Motor neuron (in vitro differentiated cells): ENCODE results near the gene FKBP10. TPM values are rescaled to one million over a fixed set of nuclear protein-coding genes. Genes with fewer than 3 reads are reported as not detected.

Source experiments
- ATAC-seq, 8 experiments: fragments of 200-7000 bp; cut with Tn5 transposase; replicated peaks in 6 of 8; 2 replicates each; pipeline ENCODE4 v1.8.0; 2021; ENCODE audit warnings: mild to moderate bottlenecking in 8 of 8, moderate library complexity in 8 of 8
- H3K27ac ChIP-seq, 2 donors: fragments of 250-450 bp; sonication (Bioruptor Pico); 2 replicates each; pipeline ENCODE4 v1.9.0; 2021; ENCODE audit warnings: antibody characterized with exemption in 2 of 2, mild to moderate bottlenecking in 2 of 2, moderate library complexity in 1 of 2
- H3K4me1 ChIP-seq, 2 donors: fragments of 250-450 bp; sonication (Bioruptor Pico); replicated peaks in 1 of 2; 2 replicates each; pipeline ENCODE4 v1.6.1; 2021; ENCODE audit warnings: antibody characterized with exemption in 2 of 2, mild to moderate bottlenecking in 2 of 2, moderate library complexity in 1 of 2
- H3K4me3 ChIP-seq, 5 donors: fragments of 250-450 bp; sonication (Bioruptor Pico); 2 replicates each; pipeline ENCODE4 v1.9.0; 2021; ENCODE audit warnings: antibody characterized with exemption in 5 of 5, mild to moderate bottlenecking in 5 of 5, moderate library complexity in 4 of 5
- WGBS, 10 experiments: fragments of 450-650 bp; shearing (Covaris generic); methylation state at CpG; one replicate each; pipeline ENCODE4 v1.0.0; 2022; 5-methylcytosine and 5-hydroxymethylcytosine counted together
- in situ Hi-C, 9 experiments: fragments of 400-800 bp; cut with MboI; loops; one replicate each; pipeline ENCODE4 v1.15.0; 2021; ENCODE audit warnings: low sequenced_read_pairs in 9 of 9, low pct_unique_long_range_greater_than_20kb in 2 of 9; ENCODE audit not compliant: unreplicated experiment in 9 of 9
- total RNA-seq, 8 experiments: library from RNA; unstranded; fragments of 300-600 nt; gene quantifications; 2 replicates each; pipeline versions ENCODE4 v1.2.3 to v1.2.4, GENCODE V29; 2022

FKBP10 gene
- total RNA-seq: 100 to 1,000 TPM in 4 of 8 experiments, 10 to 100 TPM in 4; 42.7 to 330 (median 97.6) TPM

DNA sequence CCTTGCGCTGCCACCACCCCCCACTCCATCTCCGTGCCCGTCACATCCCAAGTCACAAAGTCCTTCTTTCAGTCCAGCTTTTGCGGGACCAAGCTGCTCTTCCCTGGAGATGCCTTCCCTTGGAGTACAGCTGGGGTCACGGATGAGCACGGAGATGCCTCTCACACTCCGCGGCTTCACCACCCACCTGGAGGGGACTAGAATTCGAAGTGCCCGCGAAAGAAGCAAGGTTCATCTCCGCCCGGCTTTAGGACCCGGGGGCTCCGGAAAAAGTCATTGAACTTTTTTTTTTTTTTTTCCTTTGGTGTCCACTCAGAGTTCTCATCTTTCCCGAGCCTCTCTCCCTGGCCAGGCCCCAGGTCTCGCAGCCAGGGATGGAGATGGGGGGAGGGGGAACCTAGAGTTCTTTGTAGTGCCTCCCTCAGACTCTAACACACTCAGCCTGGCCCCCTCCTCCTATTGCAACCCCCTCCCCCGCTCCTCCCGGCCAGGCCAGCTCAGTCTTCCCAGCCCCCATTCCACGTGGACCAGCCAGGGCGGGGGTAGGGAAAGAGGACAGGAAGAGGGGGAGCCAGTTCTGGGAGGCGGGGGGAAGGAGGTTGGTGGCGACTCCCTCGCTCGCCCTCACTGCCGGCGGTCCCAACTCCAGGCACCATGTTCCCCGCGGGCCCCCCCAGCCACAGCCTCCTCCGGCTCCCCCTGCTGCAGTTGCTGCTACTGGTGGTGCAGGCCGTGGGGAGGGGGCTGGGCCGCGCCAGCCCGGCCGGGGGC lies at the start of gene FKBP10:
FKBP10 (plus strand) TSS at position 624 of the 771 bp plus-strand sequence; CDS start at position 655, 31 bp downstream.
- H3K27ac ChIP-seq: peak within 1 kb of the TSS; percentile 89 to 93
- peaks cover 6 to 21% of the 10 kb centered on the region in 2 donors for H3K4me1 ChIP-seq
- in situ Hi-C loops: no loop called here
- peak within 1 kb of the TSS; percentile 77 to 96 (median 80) for H3K4me3 ChIP-seq
- ATAC-seq: peak; percentile 48 to 79 (median 77)
- WGBS, 10 experiments: 0 to 2% (median 0%) methylated on average over 1 to 15 of the region's 35 CpGs; no CpG with 5 or more reads in 4 of the 10 experiments

GRCh38 chr17:41763327-41763726 lies 49.5 kb upstream of the FKBP10 start:
- in situ Hi-C loops: no loop called here
- no peak for ATAC-seq
- Histone ChIP-seq H3K4me3 (no peak overlapping the region), H3K4me1 (no peaks in the 10 kb centered on the region), H3K27ac (no peak overlapping the region)
- 60 to 100% (median 90%) methylated on average over 1 to 4 of the region's 8 CpGs; no CpG with 5 or more reads in 4 of the 10 experiments for WGBS, 10 experiments

- ATAC-seq: no peak
- no peak overlapping the region for H3K27ac ChIP-seq
- in situ Hi-C loops: no loop called here
- no peak overlapping the region for H3K4me3 ChIP-seq
- H3K4me1 ChIP-seq: no peaks in the 10 kb centered on the region
Measured at GRCh38 chr17:41766135-41766534, 46.7 kb upstream of the FKBP10 start.

- no peak overlapping the region for H3K4me3 ChIP-seq
- ATAC-seq: no peak
- in situ Hi-C loops: no loop called here
- H3K4me1 ChIP-seq: peaks cover 1% of the 10 kb centered on the region in 2 donors
- no peak overlapping the region for H3K27ac ChIP-seq
- 60 to 100% (median 98%) methylated on average over 1 to 9 of the region's 18 CpGs; no CpG with 5 or more reads in 6 of the 10 experiments for WGBS, 10 experiments
Measured at GRCh38 chr17:41767324-41768042, 45.3 kb upstream of the FKBP10 start.

- Histone ChIP-seq H3K27ac (no peak overlapping the region), H3K4me3 (no peak overlapping the region), H3K4me1 (peaks cover 13 to 14% of the 10 kb centered on the region in 2 donors)
- ATAC-seq: no peak
- WGBS, 10 experiments: 92 to 100% (median 94%) methylated on average over 1 to 3 of the region's 23 CpGs; no CpG with 5 or more reads in 5 of the 10 experiments
- in situ Hi-C loops: no loop called here
Measured at GRCh38 chr17:41768682-41769288, 44.0 kb upstream of the FKBP10 start.

- WGBS, 10 experiments: no CpG with 5 or more reads among the region's 16 CpGs
- no peak overlapping the region for H3K4me3 ChIP-seq
- in situ Hi-C loops: no loop called here
- peaks cover 18 to 19% of the 10 kb centered on the region in 2 donors for H3K4me1 ChIP-seq
- no peak for ATAC-seq
- no peak overlapping the region for H3K27ac ChIP-seq
Measured at GRCh38 chr17:41769346-41769862, 43.4 kb upstream of the FKBP10 start.

GRCh38 chr17:41769985-41770384 lies 42.8 kb upstream of the FKBP10 start:
- WGBS, 10 experiments: 36 to 100% (median 87%) methylated on average over 1 to 3 of the region's 3 CpGs; no CpG with 5 or more reads in 2 of the 10 experiments
- H3K4me3 ChIP-seq: no peak overlapping the region
- H3K27ac ChIP-seq: no peak overlapping the region
- ATAC-seq: no peak
- H3K4me1 ChIP-seq: peaks cover 18 to 23% of the 10 kb centered on the region in 2 donors
- in situ Hi-C loops: no loop called here

DNA sequence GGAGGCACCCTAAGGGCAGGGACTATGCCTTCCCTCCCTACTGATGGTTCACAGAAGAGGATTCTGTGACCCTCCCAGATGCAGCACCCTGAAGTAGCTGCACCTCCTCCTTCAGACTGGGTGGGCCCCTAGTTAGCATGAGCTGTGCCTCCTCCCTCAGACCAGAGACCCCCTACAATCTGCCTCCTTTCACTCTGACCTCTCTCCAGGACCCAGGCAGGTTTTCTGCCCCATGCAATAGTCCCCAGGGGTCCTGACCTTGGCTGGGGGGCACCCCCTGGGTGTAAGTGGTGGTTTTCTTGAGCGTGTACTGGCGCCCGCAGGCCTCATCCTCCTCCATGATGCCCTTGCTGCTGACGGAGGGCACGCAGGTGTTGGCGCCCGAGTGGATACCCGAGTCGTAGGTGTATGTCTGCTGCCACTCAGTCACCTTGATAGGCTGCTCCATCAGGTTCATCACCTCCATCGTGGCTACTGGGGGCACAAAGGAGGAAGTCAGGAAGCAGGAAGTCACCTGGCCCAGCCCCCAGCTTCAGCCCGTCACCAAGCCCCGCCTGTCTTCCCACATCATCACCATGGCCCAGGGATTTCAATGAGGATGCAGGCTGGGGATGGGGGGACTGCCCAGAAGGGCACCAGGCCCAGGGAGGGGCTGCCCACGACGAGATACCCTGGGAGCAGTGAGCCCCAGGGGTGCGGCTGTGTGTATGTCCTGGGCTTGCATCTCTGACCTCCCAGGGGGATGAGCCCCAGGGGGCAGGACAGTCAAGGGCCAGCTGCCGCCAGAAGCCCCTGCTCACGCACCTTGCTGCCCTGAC lies 41.2 kb upstream of the FKBP10 start:
- Histone ChIP-seq H3K27ac (no peak overlapping the region), H3K4me1 (peaks cover 27 to 34% of the 10 kb centered on the region in 2 donors), H3K4me3 (no peak overlapping the region)
- no peak for ATAC-seq
- in situ Hi-C loops: no loop called here
- WGBS, 10 experiments: 50 to 100% (median 84%) methylated on average over 2 to 7 of the region's 17 CpGs; no CpG with 5 or more reads in 6 of the 10 experiments

- Histone ChIP-seq H3K4me1 (peaks cover 27 to 35% of the 10 kb centered on the region in 2 donors), H3K27ac (no peak overlapping the region), H3K4me3 (no peak overlapping the region)
- in situ Hi-C loops: no loop called here
- WGBS, 10 experiments: 80% methylated on average over 1 of the region's 4 CpGs; no CpG with 5 or more reads in 8 of the 10 experiments
- ATAC-seq: no peak
Measured at GRCh38 chr17:41772218-41772585, 40.6 kb upstream of the FKBP10 start.

DNA sequence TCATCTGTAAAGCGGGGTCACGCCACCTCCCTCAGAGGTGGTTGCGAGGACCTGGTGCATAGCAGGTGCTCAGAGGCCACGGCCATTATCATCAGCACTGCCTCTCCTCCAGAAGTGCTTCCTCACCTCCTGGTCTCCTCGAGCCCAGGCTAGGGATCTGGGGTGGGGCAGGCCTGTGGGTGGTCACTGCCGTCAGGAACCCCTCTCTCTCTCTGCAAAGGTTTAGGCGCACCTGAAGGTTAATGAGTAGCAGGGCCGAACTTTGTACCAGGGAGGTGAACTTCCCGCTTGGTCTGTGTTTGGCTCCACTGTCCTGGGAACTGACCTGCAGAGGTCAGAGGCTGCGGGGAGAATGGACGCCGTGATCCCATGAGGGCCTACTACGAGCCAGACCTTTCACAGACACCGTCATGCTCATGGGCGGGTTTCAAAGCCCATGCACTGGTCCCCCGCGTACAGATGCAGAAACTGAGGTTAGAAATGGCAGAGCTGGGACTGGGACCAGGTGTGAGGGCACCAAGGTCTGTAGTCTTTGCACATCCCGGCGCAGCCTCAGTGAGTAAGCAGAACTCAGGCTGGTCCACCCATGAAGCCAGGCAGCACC lies 40.1 kb upstream of the FKBP10 start:
- 74 to 100% (median 90%) methylated on average over 1 to 11 of the region's 19 CpGs; no CpG with 5 or more reads in 3 of the 10 experiments for WGBS, 10 experiments

DNA sequence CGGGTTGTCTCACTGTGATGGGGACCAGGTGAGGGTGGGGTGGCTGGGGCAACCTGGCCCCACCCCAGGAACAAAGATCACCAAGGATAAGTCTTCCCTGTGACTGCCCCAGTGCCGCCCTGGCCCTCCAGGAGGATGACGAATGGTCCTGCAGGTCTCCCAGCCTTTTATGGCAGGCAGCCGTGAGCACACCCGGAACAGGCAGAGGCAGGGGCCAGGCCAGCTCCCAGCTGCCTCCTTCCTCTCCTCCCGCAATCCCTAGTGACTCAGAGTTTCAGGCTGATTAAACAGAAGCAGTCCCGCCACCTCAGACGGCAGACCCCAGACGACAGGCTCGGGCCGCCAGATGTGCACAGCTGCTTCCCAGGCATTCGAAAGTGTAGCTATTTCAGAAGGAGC lies 39.6 kb upstream of the FKBP10 start:
- peak; percentile 18 to 94 (median 86) for ATAC-seq
- WGBS, 10 experiments: no CpG with 5 or more reads among the region's 12 CpGs
- H3K27ac ChIP-seq: peak overlapping the region; percentile 42 to 51
- H3K4me3 ChIP-seq: no peak overlapping the region
- in situ Hi-C loops: no loop called here
- peaks cover 27 to 43% of the 10 kb centered on the region in 2 donors for H3K4me1 ChIP-seq

More for the DNA sequence above, 40.1 kb upstream of the FKBP10 start:
- peaks cover 27 to 40% of the 10 kb centered on the region in 2 donors for H3K4me1 ChIP-seq
- no peak overlapping the region for H3K4me3 ChIP-seq
- H3K27ac ChIP-seq: peak overlapping the region; percentile 42 to 51
- in situ Hi-C loops: no loop called here
- ATAC-seq: no peak

- no peak overlapping the region for H3K4me3 ChIP-seq
- H3K4me1 ChIP-seq: peaks cover 27 to 43% of the 10 kb centered on the region in 2 donors
- ATAC-seq: peak in 5 of 8 experiments; percentile 0 to 14 (median 8)
- WGBS, 10 experiments: 29 to 80% (median 80%) methylated on average over 1 of the region's 8 CpGs; no CpG with 5 or more reads in 7 of the 10 experiments
- in situ Hi-C loops: no loop called here
- peak overlapping the region; percentile 42 to 51 for H3K27ac ChIP-seq
Measured at GRCh38 chr17:41773731-41774193, 39.0 kb upstream of the FKBP10 start.
